T-cell (primary cell): ENCODE data around the gene FRYL. TPM values are rescaled to one million over a fixed set of nuclear protein-coding genes. Genes with fewer than 3 reads are reported as not detected.
A peak's percentile ranks its signal among the peaks of the same experiment; 100 is the strongest.

Experiments used
- ATAC-seq, 4 experiments: fragments of 200-7000 bp in 3 of 4; fragments of 150-1000 bp in 1 of 4; cut with Tn5 transposase; replicated peaks in 1 of 4; 1 replicate in 3 of 4; 2 replicates in 1 of 4; pipeline ENCODE4 v1.10.0; 2021; ENCODE audit warnings: moderate library complexity in 3 of 4, mild to moderate bottlenecking in 2 of 4, moderate number of reproducible peaks in 1 of 4
- CTCF ChIA-PET, 2 donors: fragments of 300-600 bp; sonication (Branson Sonifier 250); formaldehyde crosslinking; loops; one replicate each; lab custom pipeline; 2022; ENCODE audit warnings: antibody characterized with exemption in 2 of 2; lab: Charles Lee
- POLR2A ChIA-PET, 2 donors: fragments of 300-600 bp; sonication (Branson Sonifier 250); formaldehyde crosslinking; loops; one replicate each; lab custom pipeline; 2022; ENCODE audit warnings: antibody characterized with exemption in 2 of 2; lab: Charles Lee
- DNase-seq, 35 experiments: peaks; one replicate each; pipeline versions ENCODE4 v3.0.0 to v3.0.0-alpha.2; 2013 to 2023
- H3K27ac ChIP-seq: one replicate; pipeline ENCODE4 v1.5.1; 2013; ENCODE audit warnings: low read length
- H3K27me3 ChIP-seq, 2 experiments: replicated peaks in 1 of 2; 1 replicate in 1 of 2; 2 replicates in 1 of 2; pipeline versions ENCODE4 v1.6.1 to v1.7.0; 2013; ENCODE audit warnings: low read length in 1 of 2, mixed read lengths in 1 of 2; ENCODE audit not compliant: control insufficient read depth in 2 of 2, insufficient read depth in 2 of 2; ENCODE audit errors: extremely low read depth in 1 of 2
- H3K36me3 ChIP-seq, 2 donors: 1 replicate in 1 of 2; 2 replicates in 1 of 2; pipeline versions ENCODE4 v1.6.1 to v1.7.0; 2013; ENCODE audit warnings: low read length in 1 of 2; ENCODE audit not compliant: control insufficient read depth in 2 of 2, insufficient read depth in 1 of 2; ENCODE audit errors: extremely low read depth in 1 of 2
- H3K4me1 ChIP-seq, 2 experiments: 1 replicate in 1 of 2; 2 replicates in 1 of 2; pipeline versions ENCODE4 v1.6.1 to v1.7.0; 2013; ENCODE audit warnings: low read length in 2 of 2, mixed read lengths in 1 of 2; ENCODE audit not compliant: insufficient read depth in 2 of 2, control insufficient read depth in 1 of 2; ENCODE audit errors: extremely low read depth in 1 of 2
- H3K4me3 ChIP-seq, 2 donors: 1 replicate in 1 of 2; 2 replicates in 1 of 2; pipeline versions ENCODE4 v1.5.1 to v1.7.0; 2013; ENCODE audit warnings: mild to moderate bottlenecking in 2 of 2, low read length in 1 of 2, moderate library complexity in 1 of 2; ENCODE audit not compliant: control insufficient read depth in 1 of 2; ENCODE audit errors: extremely low read depth in 1 of 2
- H3K9me3 ChIP-seq: 2 replicates; pipeline ENCODE4 v1.7.0; 2013
- H3K27ac Mint-ChIP-seq, 2 donors: one replicate each; pipeline ENCODE4 v1.8.0; 2020 to 2021; ENCODE audit warnings: mild to moderate bottlenecking in 2 of 2, mixed read lengths in 2 of 2
- H3K27me3 Mint-ChIP-seq, 2 donors: one replicate each; pipeline ENCODE4 v1.8.0; 2021 to 2022; ENCODE audit warnings: mixed read lengths in 2 of 2
- H3K36me3 Mint-ChIP-seq: one replicate; pipeline ENCODE4 v1.8.0; 2021; ENCODE audit warnings: mixed read lengths
- H3K4me1 Mint-ChIP-seq, 3 donors: one replicate each; pipeline ENCODE4 v1.8.0; 2020 to 2022; ENCODE audit warnings: mixed read lengths in 3 of 3, mild to moderate bottlenecking in 1 of 3
- H3K4me3 Mint-ChIP-seq, 3 donors: one replicate each; pipeline ENCODE4 v1.8.0; 2020 to 2022; ENCODE audit warnings: mild to moderate bottlenecking in 3 of 3, mixed read lengths in 3 of 3, moderate library complexity in 3 of 3
- H3K9me3 Mint-ChIP-seq, 3 donors: one replicate each; pipeline ENCODE4 v1.8.0; 2020 to 2022; ENCODE audit warnings: mixed read lengths in 3 of 3
- WGBS: methylation state at CpG from one replicate; pipeline ENCODE4 v1.1.5; 2013; ENCODE audit warnings: missing lambda C conversion rate; ENCODE audit not compliant: insufficient coverage; 5-methylcytosine and 5-hydroxymethylcytosine counted together
- total RNA-seq, 35 experiments: library from RNA in 6 of 35; stranded (reverse) in 6 of 35; fragments of 120-200 nt in 1 of 35; gene quantifications; one replicate each; pipeline versions ENCODE4 v1.2.1 to v1.2.4 and lab custom pipeline; 2013 to 2026

Gene FRYL
- total RNA-seq, 5 donors from 2014 or later (not counting 1 experiment from before 2014, with no cell fraction given) = 86.3 to 143 (median 111) TPM

GRCh38 chr4:48594180-48594579, 185.9 kb downstream of the FRYL start:
- no peak overlapping the region for H3K4me3 ChIP-seq
- H3K4me3 Mint-ChIP-seq = no peak overlapping the region
- POLR2A ChIA-PET = interaction anchor here in 1 of 2 donors (0.6 kb wide), 1 partner anchor 240 kb away, joined by 3 read pairs; no protein-coding TSS in a partner anchor
- H3K27me3 Mint-ChIP-seq = no peaks in the 10 kb centered on the region
- WGBS = 20% methylated on average over 1 of the region's 1 CpG
- ATAC-seq (no peak), DNase-seq (no peak)
- no peaks in the 10 kb centered on the region for H3K9me3 ChIP-seq
- peaks cover 0 to 36% of the 10 kb centered on the region in 2 donors for H3K36me3 ChIP-seq
- no peak overlapping the region for H3K27ac ChIP-seq
- peak overlapping the region in 1 of 2 donors; percentile 7 for H3K27ac Mint-ChIP-seq
- no peaks in the 10 kb centered on the region for H3K9me3 Mint-ChIP-seq
- no peaks in the 10 kb centered on the region for H3K27me3 ChIP-seq
- peaks cover 3 to 8% (median 3%) of the 10 kb centered on the region in 3 donors for H3K4me1 Mint-ChIP-seq
- CTCF ChIA-PET = interaction anchor here in 1 of 2 donors (1.0 to 2.2 kb wide), 2 partner anchors 13 to 15 kb away, joined by 10 to 12 read pairs; no protein-coding TSS in a partner anchor
- H3K36me3 Mint-ChIP-seq = peaks cover 48% of the 10 kb centered on the region
- H3K4me1 ChIP-seq = no peaks in the 10 kb centered on the region

GRCh38 chr4:48591372-48591771, 188.7 kb downstream of the FRYL start:
- no peaks in the 10 kb centered on the region for H3K27me3 ChIP-seq
- H3K4me1 ChIP-seq = no peaks in the 10 kb centered on the region
- H3K27ac ChIP-seq = no peak overlapping the region
- Mint-ChIP-seq H3K36me3 (peaks cover 44% of the 10 kb centered on the region), H3K27ac (peak overlapping the region; percentile 20 to 30), H3K4me3 (no peak overlapping the region), H3K9me3 (no peaks in the 10 kb centered on the region), H3K4me1 (peaks cover 5 to 16% (median 13%) of the 10 kb centered on the region in 3 donors), H3K27me3 (no peaks in the 10 kb centered on the region)
- POLR2A ChIA-PET = no interaction called here
- no peak for DNase-seq
- WGBS = 60% methylated on average over 1 of the region's 1 CpG
- ATAC-seq = no peak
- no peak overlapping the region for H3K4me3 ChIP-seq
- no peaks in the 10 kb centered on the region for H3K9me3 ChIP-seq
- CTCF ChIA-PET = interaction anchor here (1.0 to 1.7 kb wide), 2 partner anchors 10 to 13 kb away, joined by 3 to 14 read pairs; no protein-coding TSS in a partner anchor
- H3K36me3 ChIP-seq = peaks cover 0 to 44% of the 10 kb centered on the region in 2 donors

GRCh38 chr4:48590884-48591283, 189.2 kb downstream of the FRYL start:
- no peaks in the 10 kb centered on the region for H3K27me3 Mint-ChIP-seq
- ATAC-seq = no peak
- WGBS = 97% methylated on average over 2 of the region's 2 CpGs
- H3K36me3 Mint-ChIP-seq = peaks cover 49% of the 10 kb centered on the region
- no peaks in the 10 kb centered on the region for H3K9me3 Mint-ChIP-seq
- H3K4me3 Mint-ChIP-seq = no peak overlapping the region
- peaks cover 5 to 16% (median 13%) of the 10 kb centered on the region in 3 donors for H3K4me1 Mint-ChIP-seq
- Histone ChIP-seq H3K36me3 (peaks cover 0 to 43% of the 10 kb centered on the region in 2 donors), H3K4me1 (no peaks in the 10 kb centered on the region), H3K27me3 (no peaks in the 10 kb centered on the region), H3K4me3 (no peak overlapping the region), H3K27ac (no peak overlapping the region), H3K9me3 (no peaks in the 10 kb centered on the region)
- H3K27ac Mint-ChIP-seq = peak overlapping the region; percentile 20 to 30
- DNase-seq = no peak
- POLR2A ChIA-PET = no interaction called here
- CTCF ChIA-PET = no interaction called here

GRCh38 chr4:48589098-48589445, 191.0 kb downstream of the FRYL start:
- no peak for ATAC-seq
- Mint-ChIP-seq H3K27me3 (no peaks in the 10 kb centered on the region), H3K27ac (peak overlapping the region in 1 of 2 donors; percentile 35), H3K4me1 (peaks cover 5 to 16% (median 13%) of the 10 kb centered on the region in 3 donors), H3K4me3 (no peak overlapping the region), H3K9me3 (no peaks in the 10 kb centered on the region), H3K36me3 (peaks cover 46% of the 10 kb centered on the region)
- no peak overlapping the region for H3K4me3 ChIP-seq
- ChIA-PET CTCF (no interaction called here), POLR2A (no interaction called here)
- no peaks in the 10 kb centered on the region for H3K4me1 ChIP-seq
- peaks cover 0 to 45% of the 10 kb centered on the region in 2 donors for H3K36me3 ChIP-seq
- H3K27ac ChIP-seq = no peak overlapping the region
- H3K9me3 ChIP-seq = no peaks in the 10 kb centered on the region
- WGBS = no CpG with 5 or more reads among the region's 1 CpG
- no peaks in the 10 kb centered on the region for H3K27me3 ChIP-seq
- DNase-seq = no peak

GRCh38 chr4:48588230-48589097, 191.6 kb downstream of the FRYL start:
- no peak overlapping the region for H3K27ac ChIP-seq
- no peaks in the 10 kb centered on the region for H3K4me1 ChIP-seq
- H3K4me3 ChIP-seq = no peak overlapping the region
- ATAC-seq = no peak
- H3K36me3 Mint-ChIP-seq = peaks cover 45% of the 10 kb centered on the region
- H3K27ac Mint-ChIP-seq = peak overlapping the region; percentile 71 to 73
- no peak for DNase-seq
- CTCF ChIA-PET = no interaction called here
- H3K9me3 ChIP-seq = no peaks in the 10 kb centered on the region
- no peaks in the 10 kb centered on the region for H3K27me3 ChIP-seq
- H3K4me3 Mint-ChIP-seq = no peak overlapping the region
- 80% methylated on average over 2 of the region's 3 CpGs for WGBS
- POLR2A ChIA-PET = no interaction called here
- H3K9me3 Mint-ChIP-seq = no peaks in the 10 kb centered on the region
- peaks cover 0 to 46% of the 10 kb centered on the region in 2 donors for H3K36me3 ChIP-seq
- H3K4me1 Mint-ChIP-seq = peaks cover 5 to 16% (median 13%) of the 10 kb centered on the region in 3 donors
- no peaks in the 10 kb centered on the region for H3K27me3 Mint-ChIP-seq

- POLR2A ChIA-PET = no interaction called here
- H3K9me3 ChIP-seq = no peaks in the 10 kb centered on the region
- peak overlapping the region; percentile 72 for H3K27ac Mint-ChIP-seq
- no peaks in the 10 kb centered on the region for H3K27me3 Mint-ChIP-seq
- no peak overlapping the region for H3K4me3 Mint-ChIP-seq
- H3K4me1 Mint-ChIP-seq = peaks cover 5 to 14% (median 13%) of the 10 kb centered on the region in 3 donors
- DNase-seq (no peak), ATAC-seq (no peak)
- H3K36me3 ChIP-seq = peaks cover 5 to 58% of the 10 kb centered on the region in 2 donors
- H3K27ac ChIP-seq = no peak overlapping the region
- CTCF ChIA-PET = no interaction called here
- H3K27me3 ChIP-seq = no peaks in the 10 kb centered on the region
- no peaks in the 10 kb centered on the region for H3K9me3 Mint-ChIP-seq
- peaks cover 46% of the 10 kb centered on the region for H3K36me3 Mint-ChIP-seq
- H3K4me3 ChIP-seq = no peak overlapping the region
- WGBS = no CpG with 5 or more reads among the region's 2 CpGs
- H3K4me1 ChIP-seq = no peaks in the 10 kb centered on the region
These were observed 194.7 kb downstream of the FRYL start for GRCh38 chr4:48585401-48585800.
